Panc1 (cell line): ENCODE measurements around the gene CARNS1.
A peak's percentile ranks its signal among the peaks of the same experiment; 100 is the strongest.

Experiments used
- CTCF ChIP-seq: fragments of 450-650 bp; IDR thresholded peaks from 2 replicates; pipeline ENCODE4 v1.5.1; 2017; ENCODE audit warnings: mild to moderate bottlenecking
- REST ChIP-seq, 2 experiments: IDR thresholded peaks; 2 replicates each; pipeline ENCODE4 v1.6.1; 2011 to 2012; ENCODE audit warnings: low read depth in 2 of 2, control low read depth in 1 of 2, low read length in 1 of 2, mild to moderate bottlenecking in 1 of 2, moderate library complexity in 1 of 2; ENCODE audit not compliant: insufficient read depth in 1 of 2
- SIN3A ChIP-seq: IDR thresholded peaks from 2 replicates; pipeline ENCODE4 v1.6.1; 2012; ENCODE audit warnings: low read depth, mild to moderate bottlenecking, low read length, moderate library complexity, borderline replicate concordance; ENCODE audit not compliant: insufficient read depth

- TF ChIP-seq CTCF (peak; percentile 99), REST (IDR thresholded peaks at IDR 0.05; ENCODE audit: insufficient read depth in 1 of 2, low read depth in 2 of 2, low read length in 1 of 2) (no peak), SIN3A (no peak)
Measured at GRCh38 chr11:67382276-67383136, 33.0 kb upstream of the CARNS1 start.
